GM23338 (cell line): Measurements from ENCODE around the gene AJUBA. TPM values are rescaled to one million over a fixed set of nuclear protein-coding genes. Genes with fewer than 3 reads are reported as not detected.

Experiments
- ATAC-seq: fragments of 200-7000 bp; cut with Tn5 transposase; 3 replicates; pipeline ENCODE4 v1.9.1; 2020
- DNase-seq: peaks from one replicate; pipeline ENCODE4 v3.0.0-alpha.2; 2015; ENCODE audit warnings: low spot score
- H2AFZ ChIP-seq: fragments of 200-600 bp; sonication (generic); 2 replicates; pipeline ENCODE4 v1.8.0; 2016; ENCODE audit warnings: antibody characterized with exemption, mild to moderate bottlenecking, moderate library complexity
- H3F3A ChIP-seq: fragments of 200-600 bp; sonication (generic); replicated peaks from 2 replicates; pipeline ENCODE4 v1.8.0; 2017; ENCODE audit warnings: antibody characterized with exemption, mixed run types, low read depth
- H3K27ac ChIP-seq: fragments of 200-600 bp; sonication (generic); 2 replicates; pipeline ENCODE4 v1.6.1; 2016; ENCODE audit warnings: low read depth
- H3K27me3 ChIP-seq: fragments of 200-600 bp; sonication (generic); 2 replicates; pipeline ENCODE4 v1.8.0; 2016; ENCODE audit warnings: mild to moderate bottlenecking, mixed run types, moderate library complexity; ENCODE audit not compliant: insufficient read depth
- H3K36me3 ChIP-seq: fragments of 200-600 bp; sonication (generic); 2 replicates; pipeline ENCODE4 v1.8.0; 2016; ENCODE audit warnings: mild to moderate bottlenecking; ENCODE audit not compliant: insufficient read depth
- H3K4me1 ChIP-seq: fragments of 200-600 bp; sonication (generic); 2 replicates; pipeline ENCODE4 v1.8.0; 2016; ENCODE audit warnings: mild to moderate bottlenecking, moderate library complexity; ENCODE audit not compliant: insufficient read depth
- H3K4me2 ChIP-seq: fragments of 200-600 bp; sonication (generic); 2 replicates; pipeline ENCODE4 v1.7.1; 2017; ENCODE audit warnings: mixed run types
- H3K4me3 ChIP-seq: fragments of 200-600 bp; sonication (generic); 2 replicates; pipeline ENCODE4 v1.6.1; 2016; ENCODE audit warnings: mixed run types
- H3K79me2 ChIP-seq: fragments of 200-600 bp; sonication (generic); replicated peaks from 2 replicates; pipeline ENCODE4 v1.8.0; 2017; ENCODE audit warnings: mild to moderate bottlenecking; ENCODE audit not compliant: insufficient read depth
- H3K9me2 ChIP-seq: fragments of 200-600 bp; sonication (generic); 2 replicates; pipeline ENCODE4 v1.8.0; 2017; ENCODE audit not compliant: insufficient read depth
- H4K20me1 ChIP-seq: fragments of 200-600 bp; sonication (generic); replicated peaks from 2 replicates; pipeline ENCODE4 v1.8.0; 2017; ENCODE audit warnings: mild to moderate bottlenecking; ENCODE audit not compliant: insufficient read depth
- H3K27ac Mint-ChIP-seq: 2 replicates; pipeline ENCODE4 v1.8.0; 2020; ENCODE audit warnings: inconsistent platforms, mild to moderate bottlenecking, moderate library complexity, mixed read lengths
- H3K27me3 Mint-ChIP-seq: 3 replicates; pipeline ENCODE4 v1.8.0; 2022; ENCODE audit warnings: low read depth, mild to moderate bottlenecking, moderate library complexity, mixed read lengths, inconsistent platforms; ENCODE audit not compliant: insufficient read depth, poor library complexity
- H3K36me3 Mint-ChIP-seq: 3 replicates; pipeline ENCODE4 v1.8.0; 2021; ENCODE audit warnings: low read depth, mild to moderate bottlenecking, inconsistent platforms, moderate library complexity, mixed read lengths
- H3K4me1 Mint-ChIP-seq: 3 replicates; pipeline ENCODE4 v1.8.0; 2020; ENCODE audit warnings: mild to moderate bottlenecking, inconsistent platforms, mixed read lengths
- H3K4me3 Mint-ChIP-seq: 3 replicates; pipeline ENCODE4 v1.8.0; 2021; ENCODE audit warnings: moderate library complexity, mild to moderate bottlenecking, inconsistent platforms, mixed read lengths
- H3K9me3 Mint-ChIP-seq: 3 replicates; pipeline ENCODE4 v1.8.0; 2020; ENCODE audit warnings: moderate library complexity, mild to moderate bottlenecking, inconsistent platforms, mixed read lengths
- CREB1 ChIP-seq: fragments of 250-450 bp; sonication (Bioruptor Pico); IDR thresholded peaks from 2 replicates; pipeline ENCODE4 v1.5.0; 2020; ENCODE audit warnings: low read depth, mild to moderate bottlenecking, moderate library complexity
- EZH2 ChIP-seq: fragments of 200-600 bp; sonication (generic); IDR thresholded peaks from one replicate; pipeline ENCODE4 v1.8.0; 2017; ENCODE audit warnings: antibody characterized with exemption, mild to moderate bottlenecking, low read depth; ENCODE audit not compliant: unreplicated experiment
- EZH2phosphoT487 ChIP-seq: fragments of 200-600 bp; sonication (generic); IDR thresholded peaks from one replicate; pipeline ENCODE4 v1.8.1; 2018; ENCODE audit warnings: antibody characterized with exemption; ENCODE audit not compliant: unreplicated experiment
- JUNB ChIP-seq: IDR thresholded peaks from one replicate; pipeline ENCODE4 v1.6.1; 2016; ENCODE audit warnings: antibody characterized with exemption; ENCODE audit not compliant: unreplicated experiment
- NANOG ChIP-seq: IDR thresholded peaks from 2 replicates; pipeline ENCODE4 v1.6.1; 2016; ENCODE audit warnings: antibody characterized with exemption, borderline replicate concordance
- POLR2AphosphoS5 ChIP-seq: IDR thresholded peaks from 2 replicates; pipeline ENCODE4 v1.6.1; 2016; ENCODE audit warnings: antibody characterized with exemption, low read depth
- STAT1 ChIP-seq: IDR thresholded peaks from one replicate; pipeline ENCODE4 v1.6.1; 2016; ENCODE audit warnings: antibody characterized with exemption; ENCODE audit not compliant: unreplicated experiment
- ZNF114 ChIP-seq: fragments of 250-450 bp; sonication (Bioruptor Pico); IDR thresholded peaks from 2 replicates; pipeline ENCODE4 v1.5.0; 2020; ENCODE audit warnings: mild to moderate bottlenecking, moderate library complexity
- ZNF331 ChIP-seq: fragments of 250-450 bp; sonication (Bioruptor Pico); IDR thresholded peaks from 2 replicates; pipeline ENCODE4 v1.5.0; 2020; ENCODE audit warnings: low read depth, mild to moderate bottlenecking, moderate library complexity
- ZNF462 ChIP-seq: fragments of 250-450 bp; sonication (Bioruptor Pico); IDR thresholded peaks from 2 replicates; pipeline ENCODE4 v1.5.0; 2020; ENCODE audit warnings: mild to moderate bottlenecking, moderate library complexity
- polyA plus RNA-seq: library from polyadenylated mRNA; unstranded; fragments of >200 nt; fragmentation: Nextera tagmentation; extraction: Ambion mirVana; gene quantifications from 2 replicates; pipeline ENCODE4 v1.2.1, GENCODE V29; 2016
- total RNA-seq: library from RNA; depleted of rRNA; stranded (reverse); fragments of >200 nt; shearing (Covaris generic); gene quantifications from 2 replicates; pipeline ENCODE4 v1.2.3, GENCODE V29; 2014
- TF ChIP-seq, protein P1 (sequence below), 2 experiments: fragments of 200-600 bp in 1 of 2; sonication (generic) in 1 of 2; conservative IDR thresholded peaks; 2 replicates each; pipeline versions ENCODE4 v1.5.1 to v1.6.1; 2016 to 2017; ENCODE audit warnings: antibody characterized with exemption in 2 of 2, low read depth in 2 of 2, mild to moderate bottlenecking in 2 of 2, moderate library complexity in 1 of 2
- TF ChIP-seq, protein P2 (sequence below): IDR thresholded peaks from 2 replicates; pipeline ENCODE4 v1.6.1; 2016; ENCODE audit warnings: antibody characterized with exemption
- TF ChIP-seq, protein P3 (sequence below): IDR thresholded peaks from one replicate; pipeline ENCODE4 v1.6.1; 2018; ENCODE audit warnings: antibody characterized with exemption; ENCODE audit not compliant: unreplicated experiment

AJUBA gene
- total and polyA plus RNA-seq, 2 experiments from 2014 or later, result 11.8 to 55.9 TPM

GRCh38 chr14:22922294-22922693 is 60.1 kb downstream of the AJUBA start:
- H3K4me2 ChIP-seq, result no peak overlapping the region
- Mint-ChIP-seq H3K9me3 (no peaks in the 10 kb centered on the region; the same call in 2 of the 3 replicates), H3K27ac (no peak overlapping the region), H3K4me3 (no peak overlapping the region), H3K36me3 (peaks cover 77% of the 10 kb centered on the region), H3K4me1 (peaks cover 11% of the 10 kb centered on the region; the same call in 2 of the 3 replicates), H3K27me3 (peaks cover 14% of the 10 kb centered on the region)
- H3K4me1 ChIP-seq, result peaks cover 9% of the 10 kb centered on the region
- H4K20me1 ChIP-seq, result peaks cover 3% of the 10 kb centered on the region; the same call in 1 of the 2 replicates
- H3K36me3 ChIP-seq, result peaks cover 63% of the 10 kb centered on the region
- TF ChIP-seq CREB1 (CRISPR knock-in tag), result no peak
- TF ChIP-seq EZH2, result no peak
- no peak for TF ChIP-seq ZNF114 (CRISPR knock-in tag)
- TF ChIP-seq, protein P1, sequence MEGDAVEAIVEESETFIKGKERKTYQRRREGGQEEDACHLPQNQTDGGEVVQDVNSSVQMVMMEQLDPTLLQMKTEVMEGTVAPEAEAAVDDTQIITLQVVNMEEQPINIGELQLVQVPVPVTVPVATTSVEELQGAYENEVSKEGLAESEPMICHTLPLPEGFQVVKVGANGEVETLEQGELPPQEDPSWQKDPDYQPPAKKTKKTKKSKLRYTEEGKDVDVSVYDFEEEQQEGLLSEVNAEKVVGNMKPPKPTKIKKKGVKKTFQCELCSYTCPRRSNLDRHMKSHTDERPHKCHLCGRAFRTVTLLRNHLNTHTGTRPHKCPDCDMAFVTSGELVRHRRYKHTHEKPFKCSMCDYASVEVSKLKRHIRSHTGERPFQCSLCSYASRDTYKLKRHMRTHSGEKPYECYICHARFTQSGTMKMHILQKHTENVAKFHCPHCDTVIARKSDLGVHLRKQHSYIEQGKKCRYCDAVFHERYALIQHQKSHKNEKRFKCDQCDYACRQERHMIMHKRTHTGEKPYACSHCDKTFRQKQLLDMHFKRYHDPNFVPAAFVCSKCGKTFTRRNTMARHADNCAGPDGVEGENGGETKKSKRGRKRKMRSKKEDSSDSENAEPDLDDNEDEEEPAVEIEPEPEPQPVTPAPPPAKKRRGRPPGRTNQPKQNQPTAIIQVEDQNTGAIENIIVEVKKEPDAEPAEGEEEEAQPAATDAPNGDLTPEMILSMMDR (conservative IDR thresholded peaks at IDR 0.05; ENCODE audit: low read depth in 2 of 2), result no peak
- TF ChIP-seq POLR2AphosphoS5, result no peak
- TF ChIP-seq JUNB, result no peak
- TF ChIP-seq ZNF331, result no peak
- TF ChIP-seq STAT1, result no peak
- TF ChIP-seq, protein P2, sequence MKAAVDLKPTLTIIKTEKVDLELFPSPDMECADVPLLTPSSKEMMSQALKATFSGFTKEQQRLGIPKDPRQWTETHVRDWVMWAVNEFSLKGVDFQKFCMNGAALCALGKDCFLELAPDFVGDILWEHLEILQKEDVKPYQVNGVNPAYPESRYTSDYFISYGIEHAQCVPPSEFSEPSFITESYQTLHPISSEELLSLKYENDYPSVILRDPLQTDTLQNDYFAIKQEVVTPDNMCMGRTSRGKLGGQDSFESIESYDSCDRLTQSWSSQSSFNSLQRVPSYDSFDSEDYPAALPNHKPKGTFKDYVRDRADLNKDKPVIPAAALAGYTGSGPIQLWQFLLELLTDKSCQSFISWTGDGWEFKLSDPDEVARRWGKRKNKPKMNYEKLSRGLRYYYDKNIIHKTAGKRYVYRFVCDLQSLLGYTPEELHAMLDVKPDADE, result no peak
- TF ChIP-seq ZNF462, result no peak
- no peak for TF ChIP-seq EZH2phosphoT487
- no peak for TF ChIP-seq NANOG
- TF ChIP-seq, protein P3, sequence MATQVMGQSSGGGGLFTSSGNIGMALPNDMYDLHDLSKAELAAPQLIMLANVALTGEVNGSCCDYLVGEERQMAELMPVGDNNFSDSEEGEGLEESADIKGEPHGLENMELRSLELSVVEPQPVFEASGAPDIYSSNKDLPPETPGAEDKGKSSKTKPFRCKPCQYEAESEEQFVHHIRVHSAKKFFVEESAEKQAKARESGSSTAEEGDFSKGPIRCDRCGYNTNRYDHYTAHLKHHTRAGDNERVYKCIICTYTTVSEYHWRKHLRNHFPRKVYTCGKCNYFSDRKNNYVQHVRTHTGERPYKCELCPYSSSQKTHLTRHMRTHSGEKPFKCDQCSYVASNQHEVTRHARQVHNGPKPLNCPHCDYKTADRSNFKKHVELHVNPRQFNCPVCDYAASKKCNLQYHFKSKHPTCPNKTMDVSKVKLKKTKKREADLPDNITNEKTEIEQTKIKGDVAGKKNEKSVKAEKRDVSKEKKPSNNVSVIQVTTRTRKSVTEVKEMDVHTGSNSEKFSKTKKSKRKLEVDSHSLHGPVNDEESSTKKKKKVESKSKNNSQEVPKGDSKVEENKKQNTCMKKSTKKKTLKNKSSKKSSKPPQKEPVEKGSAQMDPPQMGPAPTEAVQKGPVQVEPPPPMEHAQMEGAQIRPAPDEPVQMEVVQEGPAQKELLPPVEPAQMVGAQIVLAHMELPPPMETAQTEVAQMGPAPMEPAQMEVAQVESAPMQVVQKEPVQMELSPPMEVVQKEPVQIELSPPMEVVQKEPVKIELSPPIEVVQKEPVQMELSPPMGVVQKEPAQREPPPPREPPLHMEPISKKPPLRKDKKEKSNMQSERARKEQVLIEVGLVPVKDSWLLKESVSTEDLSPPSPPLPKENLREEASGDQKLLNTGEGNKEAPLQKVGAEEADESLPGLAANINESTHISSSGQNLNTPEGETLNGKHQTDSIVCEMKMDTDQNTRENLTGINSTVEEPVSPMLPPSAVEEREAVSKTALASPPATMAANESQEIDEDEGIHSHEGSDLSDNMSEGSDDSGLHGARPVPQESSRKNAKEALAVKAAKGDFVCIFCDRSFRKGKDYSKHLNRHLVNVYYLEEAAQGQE, result no peak
- no peaks in the 10 kb centered on the region for H3K9me2 ChIP-seq
- no peak overlapping the region for H2AFZ ChIP-seq
- DNase-seq (no peak), ATAC-seq (no peak)
- H3K27ac ChIP-seq, result no peak overlapping the region
- H3K4me3 ChIP-seq, result no peak overlapping the region
- H3F3A ChIP-seq, result peaks cover 14% of the 10 kb centered on the region
- peaks cover 19% of the 10 kb centered on the region for H3K79me2 ChIP-seq
- H3K27me3 ChIP-seq, result no peaks in the 10 kb centered on the region
